RWPE1 (cell line): ENCODE results near the gene POLR1B.
"Not testable (repeated sequence)": the region's sequence is repeated elsewhere in the genome, so short reads cannot be mapped to it uniquely, and the experiment has no call there.

ENCODE experiments used
- CTCF ChIA-PET: fragments of 350-600 bp; sonication (Branson Sonifier 250); formaldehyde crosslinking; extraction: SDS; loops from one replicate; lab custom pipeline; 2021; lab: Yijun Ruan, JAX
- POLR2A ChIA-PET: fragments of 400-600 bp; formaldehyde crosslinking; extraction: SDS; loops from one replicate; lab custom pipeline; 2020; ENCODE audit warnings: antibody characterized with exemption; ENCODE audit not compliant: low non-redundant PET; lab: Yijun Ruan, JAX
- DNase-seq: peaks from one replicate; pipeline ENCODE4 v3.0.0; 2012; ENCODE audit warnings: low spot score
- H3K27ac ChIP-seq: fragments of 450-650 bp; 2 replicates; pipeline ENCODE4 v1.5.1; 2017
- CTCF ChIP-seq: fragments of 450-650 bp; conservative IDR thresholded peaks from 2 replicates; pipeline ENCODE4 v1.5.1; 2017; ENCODE audit warnings: low read depth, mild to moderate bottlenecking

POLR1B gene

GRCh38 chr2:112542984-112543661, 858 bp downstream of the POLR1B start:
- DNase-seq = peak; percentile 17
- peak overlapping the region; percentile 89 for H3K27ac ChIP-seq
- ChIA-PET CTCF (no interaction called here), POLR2A (no interaction called here)
- TF ChIP-seq CTCF = 0 out of 2 replicates have a peak, but pooled peaks have one; percentile 7

- ChIA-PET POLR2A (no interaction called here), CTCF (no interaction called here)
- DNase-seq = peak; percentile 8
- H3K27ac ChIP-seq = no peak overlapping the region
- no peak for TF ChIP-seq CTCF
Observed at GRCh38 chr2:112547333-112547732, 5.1 kb downstream of the POLR1B start.

- no peak for DNase-seq
- no peak overlapping the region for H3K27ac ChIP-seq
- ChIA-PET POLR2A (no interaction called here), CTCF (no interaction called here)
- no peak for TF ChIP-seq CTCF
Observed at GRCh38 chr2:112548980-112549379, 6.7 kb downstream of the POLR1B start.

GRCh38 chr2:112566104-112566503, 23.8 kb downstream of the POLR1B start:
- DNase-seq = no peak
- CTCF ChIA-PET = interaction anchor here (0.6 kb wide), 2 partner anchors 13 to 30 kb away, joined by 3 to 4 read pairs; no protein-coding TSS in a partner anchor
- no peak overlapping the region for H3K27ac ChIP-seq
- POLR2A ChIA-PET = no interaction called here
- no peak for TF ChIP-seq CTCF

- POLR2A ChIA-PET, DNase-seq: not testable (repeated sequence)
- CTCF ChIA-PET = interaction anchor here (0.6 to 1.1 kb wide), 3 partner anchors 11 to 31 kb away, joined by 3 to 4 read pairs (median 3); no protein-coding TSS in a partner anchor
Observed at GRCh38 chr2:112566508-112566907, 24.2 kb downstream of the POLR1B start.

GRCh38 chr2:112572005-112572404, 29.7 kb downstream of the POLR1B start:
- ChIA-PET CTCF (no interaction called here), POLR2A (no interaction called here)
- TF ChIP-seq CTCF = no peak
- H3K27ac ChIP-seq = no peak overlapping the region
- no peak for DNase-seq

More at GRCh38 chr2:112566508-112566907, 24.2 kb downstream of the POLR1B start:
- H3K27ac ChIP-seq = not testable (repeated sequence)

- ChIA-PET POLR2A (no interaction called here), CTCF (interaction anchor here (0.6 to 1.0 kb wide), 6 partner anchors 11 to 769 kb away, joined by 3 read pairs; no protein-coding TSS in a partner anchor)
- peak overlapping the region; percentile 35 for H3K27ac ChIP-seq
- no peak for DNase-seq
- no peak for TF ChIP-seq CTCF
Observed at GRCh38 chr2:112577756-112578155, 35.5 kb downstream of the POLR1B start.
